NCI-H1930 (cell line): Measurements from ENCODE around the gene CLCN5.

Experiments used
- DNase-seq, 2 experiments: peaks; one replicate each; lab custom pipeline; 2025; lab: John Stamatoyannopoulos, UW

Gene CLCN5

DNA sequence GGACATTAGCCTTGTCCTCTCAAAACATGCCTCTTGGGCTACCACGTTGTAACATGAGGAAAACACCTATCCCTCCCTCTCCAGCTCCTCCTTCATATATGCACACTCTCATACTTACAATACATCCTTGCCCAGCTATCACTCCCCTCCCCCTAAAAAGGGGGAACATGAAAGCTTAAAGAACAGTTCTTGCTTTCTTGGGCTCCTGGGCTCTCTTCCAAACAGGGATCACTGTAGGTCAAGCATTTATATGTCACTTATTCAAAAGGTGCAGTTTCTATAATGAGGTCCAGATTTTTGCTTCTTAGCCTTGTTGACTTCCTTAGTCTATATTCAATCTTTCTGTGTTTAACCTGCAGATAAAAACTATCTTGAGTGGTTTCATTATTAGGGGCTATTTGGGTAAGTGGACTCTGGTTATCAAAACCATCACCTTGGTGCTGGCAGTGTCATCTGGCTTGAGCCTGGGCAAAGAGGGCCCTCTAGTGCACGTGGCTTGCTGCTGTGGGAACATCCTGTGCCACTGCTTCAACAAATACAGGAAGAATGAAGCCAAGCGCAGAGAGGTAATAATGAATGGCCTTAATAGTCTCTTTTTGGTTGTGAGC, 159.0 kb downstream of the CLCN5 start:
- DNase-seq, result peak in 1 of 2 experiments; percentile 11

DNA sequence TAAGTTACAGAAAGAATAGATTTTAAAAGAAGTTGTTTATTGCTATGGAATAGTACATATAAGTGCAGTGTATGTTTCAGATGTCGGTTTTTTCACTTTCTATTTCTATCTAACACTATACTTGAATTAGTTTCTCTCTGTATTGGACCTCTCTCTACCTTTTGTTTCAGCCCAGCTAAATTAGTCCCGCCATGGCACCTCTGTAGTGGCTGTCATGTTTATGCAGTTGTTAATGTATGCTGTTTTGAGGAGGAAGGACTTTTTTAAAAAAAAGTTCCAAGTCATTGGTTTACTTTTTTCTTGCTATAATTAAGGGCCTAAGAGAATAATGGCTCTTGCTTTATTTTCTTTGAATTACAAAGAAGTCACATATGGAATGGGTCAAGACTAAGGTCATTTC, 160.3 kb downstream of the CLCN5 start:
- no peak for DNase-seq

GRCh38 chrX:50088645-50089044, 166.2 kb downstream of the CLCN5 start:
- DNase-seq, result no peak

GRCh38 chrX:50093625-50094024, 171.2 kb downstream of the CLCN5 start:
- DNase-seq, result no peak

- DNase-seq, result no peak
These were observed 174.7 kb downstream of the CLCN5 start for GRCh38 chrX:50097071-50097470.

- no peak for DNase-seq
These were observed 175.8 kb downstream of the CLCN5 start for GRCh38 chrX:50098241-50098640.

GRCh38 chrX:50098749-50099148, 176.4 kb downstream of the CLCN5 start:
- DNase-seq, result no peak

GRCh38 chrX:50099331-50099730, 176.9 kb downstream of the CLCN5 start:
- DNase-seq, result no peak

- DNase-seq, result peak in 1 of 2 experiments; percentile 1
These were observed 177.8 kb downstream of the CLCN5 start for GRCh38 chrX:50100188-50100587.

DNA sequence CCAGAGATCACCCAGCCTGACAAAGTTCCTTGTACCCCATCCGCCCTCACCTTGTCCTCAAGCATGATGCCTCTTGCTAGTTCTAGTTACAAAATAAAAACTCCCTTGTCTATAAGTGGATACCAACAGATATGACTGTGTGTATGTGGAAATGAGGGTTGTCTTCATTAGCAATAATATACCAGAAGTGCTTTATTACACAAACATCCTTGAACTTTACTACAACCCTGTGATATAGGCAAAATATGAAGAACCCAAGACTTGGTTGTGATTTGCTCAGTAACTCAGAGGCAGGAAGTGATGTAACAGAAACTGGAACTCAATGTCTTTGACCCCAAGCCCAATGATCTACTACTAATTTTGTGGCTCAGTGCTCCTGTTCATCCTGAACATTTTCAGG, 180.8 kb downstream of the CLCN5 start:
- DNase-seq, result no peak

- DNase-seq, result no peak
These were observed 181.6 kb downstream of the CLCN5 start for GRCh38 chrX:50103866-50104566.

DNA sequence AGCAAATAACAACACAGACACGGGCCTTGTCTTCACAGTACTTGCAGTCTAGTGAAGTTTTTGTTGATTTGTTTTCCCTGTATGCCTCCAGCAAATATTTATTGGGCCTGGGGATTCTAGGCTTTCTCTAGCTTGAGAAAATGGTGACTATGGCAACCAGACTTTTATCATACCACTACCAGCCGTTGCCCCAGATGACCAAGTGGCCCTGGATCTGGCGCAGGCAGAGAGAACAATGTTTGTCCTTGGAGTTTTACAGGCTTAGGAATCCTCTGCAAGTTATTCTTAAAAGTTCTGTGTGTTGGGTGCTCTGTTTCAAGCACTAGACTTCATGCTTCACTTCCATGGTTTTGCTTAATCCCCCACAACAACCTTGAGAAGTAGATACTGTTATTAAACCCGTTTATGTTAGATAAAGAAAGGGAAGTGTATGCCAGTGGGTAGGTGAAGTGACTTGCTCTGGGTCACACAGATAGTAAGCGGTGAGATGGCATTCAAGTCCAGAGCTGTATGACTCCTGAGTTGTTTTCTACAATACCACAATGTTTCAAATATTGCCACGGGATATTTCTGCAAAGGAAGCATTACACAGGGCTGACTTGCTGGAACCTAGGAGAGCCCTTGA, 183.8 kb downstream of the CLCN5 start:
- no peak for DNase-seq

DNA sequence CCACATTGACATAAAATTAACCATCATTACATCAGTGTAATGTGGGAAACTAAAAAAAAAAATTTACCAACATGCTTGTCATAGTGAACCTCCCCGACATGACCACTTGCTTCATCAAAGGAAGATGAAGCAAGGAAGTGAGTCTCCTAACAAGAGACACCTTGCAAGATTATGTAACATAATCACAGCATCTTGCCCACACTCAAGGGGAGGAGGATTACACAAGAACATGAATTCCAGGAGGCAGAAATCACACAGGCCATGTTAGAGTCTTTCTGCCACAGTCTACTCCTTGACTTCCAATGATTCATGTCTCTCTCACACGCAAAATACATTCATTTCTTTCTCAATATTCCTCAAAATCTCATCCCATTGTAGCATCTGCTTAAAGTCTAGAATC, 185.1 kb downstream of the CLCN5 start:
- no peak for DNase-seq

GRCh38 chrX:50108264-50108663, 185.9 kb downstream of the CLCN5 start:
- no peak for DNase-seq

GRCh38 chrX:50111742-50112141, 189.3 kb downstream of the CLCN5 start:
- no peak for DNase-seq

DNA sequence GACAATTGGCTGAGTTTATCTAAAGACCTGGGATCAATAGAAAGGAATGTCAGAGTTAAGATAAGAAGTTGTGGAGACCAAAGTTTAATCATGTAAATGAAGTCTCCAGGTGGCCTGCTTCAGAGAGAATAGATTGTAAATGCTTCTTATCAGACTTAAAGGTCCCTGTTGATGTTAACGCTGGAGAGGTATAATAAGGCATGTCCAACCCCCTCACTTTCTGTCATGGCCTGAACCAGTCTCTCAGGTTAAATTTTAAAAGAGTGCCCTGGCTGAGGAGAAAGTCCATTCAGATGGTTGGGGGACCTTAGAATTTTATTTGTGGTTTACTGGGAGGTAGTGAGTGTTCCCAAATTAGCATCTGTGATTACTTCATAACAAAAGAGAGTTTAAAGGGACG, 191.7 kb downstream of the CLCN5 start:
- no peak for DNase-seq

DNA sequence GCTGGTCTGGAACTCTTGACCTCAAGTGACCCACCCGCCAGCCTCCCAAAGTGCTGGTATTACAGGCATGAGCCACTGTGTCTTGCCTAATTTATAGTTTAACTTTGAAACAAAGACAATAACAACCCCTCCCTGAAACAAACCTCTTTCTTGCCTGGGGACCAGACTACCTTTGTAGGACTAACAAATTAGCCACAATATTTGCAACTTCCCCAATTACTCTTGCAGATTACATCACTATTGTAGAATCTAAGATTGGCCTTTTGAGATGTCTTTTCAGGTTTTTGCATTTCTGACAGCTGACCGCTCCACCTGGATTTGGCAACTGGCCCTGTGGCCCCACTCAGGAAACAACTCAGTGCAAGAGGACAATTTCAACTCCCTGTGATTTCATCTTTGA, 193.6 kb downstream of the CLCN5 start:
- no peak for DNase-seq

- no peak for DNase-seq
These were observed 195.1 kb downstream of the CLCN5 start for GRCh38 chrX:50117476-50117875.

DNA sequence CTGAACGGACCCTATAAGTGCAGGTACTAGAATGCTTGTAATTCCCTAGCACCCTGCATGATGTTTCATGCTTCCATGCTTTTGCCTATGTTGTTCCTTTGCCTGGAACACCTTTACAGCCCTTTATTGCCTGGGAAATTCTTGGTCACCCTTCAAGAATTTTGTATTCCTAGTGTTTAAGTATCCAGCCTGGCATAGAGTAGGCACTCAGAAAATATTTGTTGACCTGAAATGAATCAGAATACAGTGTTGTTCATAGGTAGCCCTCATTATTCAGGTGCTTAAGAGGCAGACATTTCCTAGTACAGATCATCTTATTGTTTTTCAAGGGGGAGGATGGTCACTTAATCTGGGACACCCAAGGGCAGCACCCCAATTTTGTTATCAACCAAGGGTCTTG, 203.1 kb downstream of the CLCN5 start:
- no peak for DNase-seq

- DNase-seq, result no peak
These were observed 225.6 kb downstream of the CLCN5 start for GRCh38 chrX:50147972-50148371.
